DOHH2 (cell line): ENCODE results near the gene OR2F1.
"Not testable (repeated sequence)": the region's sequence is repeated elsewhere in the genome, so short reads cannot be mapped to it uniquely, and the experiment has no call there.

ENCODE experiments used
- EZH2phosphoT487 ChIP-seq: fragments of 200-600 bp; sonication (generic); IDR thresholded peaks from 2 replicates; pipeline ENCODE4 v1.6.1; 2017; ENCODE audit warnings: borderline replicate concordance, mild to moderate bottlenecking, antibody characterized with exemption, low read length, moderate library complexity, mixed read lengths
- TF ChIP-seq, protein P1 (sequence below): fragments of 200-600 bp; sonication (generic); IDR thresholded peaks from one replicate; pipeline ENCODE4 v1.5.1; 2014; ENCODE audit warnings: antibody characterized with exemption, mild to moderate bottlenecking, low read depth, low read length; ENCODE audit not compliant: poor library complexity, severe bottlenecking

DNA sequence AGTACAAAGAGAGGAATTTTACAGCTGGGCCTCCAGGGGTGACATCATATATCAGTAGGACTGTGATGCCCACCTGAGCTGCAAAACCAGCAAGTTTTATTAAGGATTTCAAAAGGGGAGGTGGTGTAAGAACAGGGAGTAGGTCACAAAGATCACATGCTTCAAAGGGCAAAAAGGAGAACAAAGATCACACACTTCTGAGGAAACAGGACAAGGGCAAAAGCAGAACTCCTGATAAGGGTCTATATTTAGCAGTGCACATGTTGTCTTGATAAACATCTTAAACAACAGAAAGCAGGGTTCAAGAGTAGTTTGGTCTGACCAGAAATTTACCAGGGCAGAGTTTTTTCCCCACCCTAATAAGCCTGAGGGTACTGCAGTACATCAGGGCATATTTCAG, 55.4 kb downstream of the OR2F1 start:
- TF ChIP-seq, protein P1, sequence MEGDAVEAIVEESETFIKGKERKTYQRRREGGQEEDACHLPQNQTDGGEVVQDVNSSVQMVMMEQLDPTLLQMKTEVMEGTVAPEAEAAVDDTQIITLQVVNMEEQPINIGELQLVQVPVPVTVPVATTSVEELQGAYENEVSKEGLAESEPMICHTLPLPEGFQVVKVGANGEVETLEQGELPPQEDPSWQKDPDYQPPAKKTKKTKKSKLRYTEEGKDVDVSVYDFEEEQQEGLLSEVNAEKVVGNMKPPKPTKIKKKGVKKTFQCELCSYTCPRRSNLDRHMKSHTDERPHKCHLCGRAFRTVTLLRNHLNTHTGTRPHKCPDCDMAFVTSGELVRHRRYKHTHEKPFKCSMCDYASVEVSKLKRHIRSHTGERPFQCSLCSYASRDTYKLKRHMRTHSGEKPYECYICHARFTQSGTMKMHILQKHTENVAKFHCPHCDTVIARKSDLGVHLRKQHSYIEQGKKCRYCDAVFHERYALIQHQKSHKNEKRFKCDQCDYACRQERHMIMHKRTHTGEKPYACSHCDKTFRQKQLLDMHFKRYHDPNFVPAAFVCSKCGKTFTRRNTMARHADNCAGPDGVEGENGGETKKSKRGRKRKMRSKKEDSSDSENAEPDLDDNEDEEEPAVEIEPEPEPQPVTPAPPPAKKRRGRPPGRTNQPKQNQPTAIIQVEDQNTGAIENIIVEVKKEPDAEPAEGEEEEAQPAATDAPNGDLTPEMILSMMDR: not testable (repeated sequence)
- TF ChIP-seq EZH2phosphoT487: not testable (repeated sequence)
